ENCODE measurements around the gene HMOX2.

The HMOX2 gene

DNA sequence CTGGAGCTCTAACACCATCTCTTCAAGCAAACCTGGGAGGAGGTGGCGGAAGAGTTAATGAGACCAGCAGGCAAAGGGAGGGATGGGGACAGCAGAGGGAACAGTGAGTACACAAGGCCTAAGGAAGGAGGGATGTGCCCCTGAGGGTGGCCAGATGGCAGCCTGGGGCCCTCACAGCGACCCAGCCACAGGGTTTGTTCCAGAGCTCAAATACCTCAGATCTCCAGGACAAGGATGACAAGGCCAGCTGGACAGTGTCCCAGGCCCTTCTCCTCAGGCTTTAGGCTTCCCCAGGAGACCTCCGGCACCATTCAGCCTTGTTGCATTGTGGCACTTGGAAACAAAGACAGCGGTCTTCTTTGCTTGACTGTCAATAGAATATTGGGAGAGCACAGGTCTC lies 47.5 kb downstream of the HMOX2 start:
- DNase-seq (ENCODE audit: low read depth, low spot score), result no peak

DNA sequence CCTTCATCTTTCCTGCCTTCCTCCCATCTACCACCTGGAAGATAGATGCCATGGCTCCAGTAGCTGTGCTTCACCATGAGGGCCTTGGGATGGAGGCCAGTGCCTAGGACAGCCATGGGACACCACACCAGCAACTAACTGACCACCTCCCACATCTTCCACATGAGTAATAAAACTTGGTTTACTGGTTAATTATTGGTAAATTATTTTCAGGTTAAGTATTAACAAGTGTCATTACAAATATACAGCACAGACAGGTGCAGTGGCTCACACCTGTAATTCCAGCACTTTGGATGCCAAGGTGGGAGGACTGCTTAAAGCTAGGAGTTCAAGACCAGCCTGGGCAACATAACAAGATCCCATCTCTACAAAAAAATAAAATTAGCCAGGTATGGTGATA lies 48.4 kb downstream of the HMOX2 start:
- no peak for DNase-seq (ENCODE audit: low read depth, low spot score)

DNA sequence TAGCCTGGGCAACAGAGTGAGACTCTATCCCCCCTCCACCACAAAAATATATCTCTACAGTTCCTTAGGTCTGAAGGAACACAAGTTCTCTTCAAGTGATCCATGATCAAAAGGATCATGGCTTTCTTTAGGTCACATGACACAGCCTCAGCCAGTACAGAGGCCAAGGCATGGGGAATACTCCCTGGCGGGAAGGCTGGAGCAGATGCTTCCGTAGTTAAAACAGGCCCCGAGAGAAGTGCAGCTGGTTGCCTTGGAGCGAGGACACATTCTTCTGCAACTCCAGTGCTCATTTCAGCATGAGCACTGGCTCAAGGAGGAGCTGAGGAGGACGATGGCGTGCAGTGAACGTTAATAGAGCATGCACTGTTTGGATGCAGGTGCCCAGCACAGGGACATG lies 48.9 kb downstream of the HMOX2 start:
- no peak for DNase-seq (ENCODE audit: low read depth, low spot score)

DNA sequence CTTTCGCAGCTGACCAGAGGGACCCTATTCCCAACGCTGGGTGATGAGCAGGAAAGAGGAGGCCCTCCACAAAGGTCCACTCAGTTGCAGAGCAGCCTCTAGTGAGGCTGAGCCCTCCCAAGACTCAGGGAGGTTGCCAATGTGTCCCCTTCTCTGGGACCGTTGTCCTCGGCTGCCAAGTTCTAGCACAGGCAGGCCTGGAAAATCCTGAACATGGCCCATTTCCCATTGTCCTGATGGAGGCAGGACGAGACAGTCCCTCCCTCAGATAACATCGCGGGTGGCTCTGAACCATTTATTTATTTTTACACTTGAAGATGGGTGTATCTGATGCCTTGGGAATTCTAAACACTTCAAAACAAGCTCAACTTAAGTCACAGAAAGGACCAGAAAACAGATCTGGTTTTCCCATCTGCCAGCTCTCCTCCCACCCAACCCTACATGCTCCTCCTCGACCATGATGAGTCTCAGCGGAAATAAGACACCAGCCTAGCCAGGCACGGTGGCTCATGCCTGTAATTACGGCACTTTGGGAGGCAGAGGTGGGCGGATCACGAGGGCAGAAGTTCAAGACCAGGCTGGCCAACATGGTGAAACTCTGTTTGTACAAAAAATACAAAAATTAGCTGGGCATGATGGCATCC lies 49.6 kb downstream of the HMOX2 start:
- DNase-seq (ENCODE audit: low read depth, low spot score), result no peak

DNA sequence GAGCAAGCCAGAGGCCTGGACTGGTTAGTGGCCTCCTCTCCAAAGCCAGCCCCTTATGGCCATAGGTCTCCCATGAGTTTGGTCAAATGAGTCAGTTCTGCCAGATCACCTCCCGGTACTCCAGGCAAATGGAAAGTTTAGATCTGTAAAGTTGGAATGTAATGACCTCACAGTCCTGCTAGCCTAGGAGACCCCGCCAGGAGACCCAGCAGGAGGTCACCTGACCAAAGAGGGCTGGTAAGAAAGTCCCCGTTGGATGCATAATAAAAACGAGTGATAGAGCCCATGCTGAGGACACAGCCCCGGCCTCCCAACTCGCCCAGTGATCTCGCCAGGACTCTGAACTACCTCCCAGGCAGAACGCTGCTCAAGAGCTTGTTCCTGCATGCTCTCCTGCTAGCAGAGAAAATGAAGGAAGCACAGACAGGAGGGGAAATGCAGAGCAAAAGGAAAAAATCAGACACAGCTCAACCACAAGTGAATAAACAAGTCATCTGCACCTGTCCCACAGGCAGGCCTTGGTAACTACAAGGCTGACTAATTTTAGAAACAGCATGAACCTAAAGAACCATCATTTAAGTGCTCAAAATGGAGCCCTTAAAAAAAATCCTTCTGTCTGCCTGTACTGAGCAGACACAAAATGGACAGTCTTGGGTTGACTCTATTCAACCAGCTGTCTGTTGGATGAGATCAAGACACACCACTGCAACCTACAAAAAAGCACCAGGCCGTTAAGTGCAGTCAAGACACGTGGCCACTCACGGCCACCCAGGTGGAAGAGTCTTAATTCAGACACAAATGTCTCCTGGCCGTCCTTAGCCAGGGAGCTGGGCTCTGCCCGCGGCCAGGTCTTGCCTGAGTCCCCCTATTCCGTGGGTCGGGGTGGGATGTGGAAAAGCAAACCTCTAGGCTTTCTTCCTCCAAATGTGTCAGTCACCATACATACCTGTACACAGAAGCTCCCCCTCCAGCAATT lies 53.2 kb downstream of the HMOX2 start:
- peak; percentile 80 for DNase-seq (ENCODE audit: low read depth, low spot score)

DNA sequence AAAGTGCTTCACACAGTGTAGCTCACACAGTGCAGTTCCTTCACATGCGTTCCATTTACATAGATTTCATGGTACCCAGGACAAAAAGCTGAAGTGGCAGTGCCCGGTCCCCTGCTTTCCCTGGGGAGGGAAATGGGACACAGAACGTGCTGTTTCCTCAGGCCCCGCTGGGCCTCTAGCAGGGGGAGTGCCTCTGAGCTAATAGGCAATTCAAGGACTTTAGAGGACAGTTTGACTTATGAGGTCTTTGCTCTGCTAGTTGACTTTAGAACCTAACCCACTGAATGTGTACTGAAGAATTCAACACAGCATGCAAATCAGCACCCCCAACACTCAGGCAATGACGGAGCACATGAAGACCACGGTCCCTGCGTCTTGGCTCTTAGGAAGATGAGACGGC lies 55.6 kb downstream of the HMOX2 start:
- DNase-seq (ENCODE audit: low read depth, low spot score), result no peak

DNA sequence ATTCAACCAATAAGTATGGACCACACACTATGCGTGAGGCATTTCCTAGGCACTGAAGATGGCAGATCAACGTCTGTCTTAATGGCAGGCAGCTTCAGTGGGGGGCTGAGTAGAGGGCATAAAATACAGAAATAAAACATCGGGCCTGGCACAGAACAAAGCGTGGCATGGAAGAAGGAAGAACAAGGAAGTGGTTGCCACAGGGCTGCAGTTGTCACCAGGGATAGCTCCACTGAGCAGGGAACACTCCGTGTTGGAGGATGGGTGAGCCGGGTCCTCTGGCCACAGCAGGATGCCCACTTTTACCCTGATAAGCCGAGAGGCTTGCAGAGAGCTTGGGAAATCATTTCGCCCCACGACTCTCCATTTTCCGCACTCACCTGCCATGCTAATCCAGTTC lies 56.0 kb downstream of the HMOX2 start:
- no peak for DNase-seq (ENCODE audit: low read depth, low spot score)

DNA sequence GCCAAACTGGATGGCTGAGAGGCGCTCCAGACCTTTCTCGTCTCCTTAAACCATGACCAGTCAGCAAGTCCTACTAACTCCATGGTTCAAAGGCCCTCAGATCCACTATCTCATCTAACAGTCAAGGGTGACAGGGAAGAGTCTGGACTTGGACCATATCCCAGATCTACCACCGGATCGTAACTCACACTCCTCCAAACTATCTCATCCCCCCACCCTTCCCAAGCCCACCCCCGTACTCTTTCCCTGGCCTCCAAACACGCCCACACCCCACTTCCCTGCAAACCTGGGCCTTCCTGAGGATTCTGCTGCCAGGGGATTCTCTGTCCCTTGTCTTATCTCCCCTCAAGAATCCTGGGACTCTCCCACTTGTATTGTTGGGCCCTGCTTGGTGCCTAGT lies 57.3 kb downstream of the HMOX2 start:
- no peak for DNase-seq (ENCODE audit: low read depth, low spot score)

DNA sequence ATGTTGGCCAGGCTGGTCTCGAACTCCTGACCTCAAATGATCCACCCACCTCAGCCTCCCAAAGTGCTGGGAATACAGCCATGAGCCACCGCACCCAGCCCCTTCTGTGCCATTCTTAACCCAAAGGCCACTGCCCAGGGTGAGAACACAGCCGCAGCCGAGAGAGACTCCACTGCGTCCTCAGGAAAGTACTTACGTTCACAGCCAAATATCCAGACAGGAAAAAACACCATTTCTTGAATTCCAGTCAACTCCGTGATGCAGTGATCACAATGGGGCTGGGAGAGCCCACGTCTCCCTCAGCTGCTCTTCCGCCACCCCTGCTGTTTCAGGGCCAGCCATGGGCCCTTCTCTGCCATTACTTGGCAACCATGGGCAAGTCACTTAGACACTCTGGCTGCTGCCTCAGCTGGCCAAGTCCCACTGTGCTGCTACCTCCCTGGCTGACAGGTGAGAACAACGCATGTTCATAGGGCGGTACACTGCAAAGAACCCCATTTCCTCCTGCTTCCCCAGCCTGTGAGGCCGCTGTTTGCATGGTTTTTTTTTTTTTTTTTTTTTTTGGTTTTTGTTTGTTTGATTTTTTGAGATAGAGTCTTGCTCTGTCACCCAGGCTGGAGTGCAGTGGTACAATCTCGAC lies 58.1 kb downstream of the HMOX2 start:
- no peak for DNase-seq (ENCODE audit: low read depth, low spot score)

DNA sequence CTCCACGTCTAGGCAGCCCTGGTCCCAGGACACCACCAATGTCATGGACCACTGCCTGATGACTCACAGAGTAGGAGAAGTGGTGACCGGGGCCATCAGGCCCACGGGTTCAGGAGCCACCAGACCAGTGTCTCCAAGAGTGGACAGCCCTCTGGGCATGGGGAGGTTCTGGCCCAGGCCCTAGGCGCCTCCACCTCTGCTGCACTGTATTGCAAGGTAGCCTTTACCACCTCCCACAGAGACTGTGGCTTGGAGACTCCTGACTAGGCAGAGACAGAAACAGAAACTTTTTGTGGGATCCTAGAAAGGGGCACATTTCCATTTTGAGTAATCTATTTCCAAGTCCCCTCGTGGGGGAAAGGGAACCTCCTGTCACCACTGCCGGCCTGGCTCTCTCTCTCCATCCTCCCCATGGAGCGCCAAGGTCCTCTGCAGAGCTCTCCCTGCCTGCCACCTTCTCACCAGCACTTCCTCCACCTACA lies 59.5 kb downstream of the HMOX2 start:
- DNase-seq (ENCODE audit: low read depth, low spot score), result no peak

DNA sequence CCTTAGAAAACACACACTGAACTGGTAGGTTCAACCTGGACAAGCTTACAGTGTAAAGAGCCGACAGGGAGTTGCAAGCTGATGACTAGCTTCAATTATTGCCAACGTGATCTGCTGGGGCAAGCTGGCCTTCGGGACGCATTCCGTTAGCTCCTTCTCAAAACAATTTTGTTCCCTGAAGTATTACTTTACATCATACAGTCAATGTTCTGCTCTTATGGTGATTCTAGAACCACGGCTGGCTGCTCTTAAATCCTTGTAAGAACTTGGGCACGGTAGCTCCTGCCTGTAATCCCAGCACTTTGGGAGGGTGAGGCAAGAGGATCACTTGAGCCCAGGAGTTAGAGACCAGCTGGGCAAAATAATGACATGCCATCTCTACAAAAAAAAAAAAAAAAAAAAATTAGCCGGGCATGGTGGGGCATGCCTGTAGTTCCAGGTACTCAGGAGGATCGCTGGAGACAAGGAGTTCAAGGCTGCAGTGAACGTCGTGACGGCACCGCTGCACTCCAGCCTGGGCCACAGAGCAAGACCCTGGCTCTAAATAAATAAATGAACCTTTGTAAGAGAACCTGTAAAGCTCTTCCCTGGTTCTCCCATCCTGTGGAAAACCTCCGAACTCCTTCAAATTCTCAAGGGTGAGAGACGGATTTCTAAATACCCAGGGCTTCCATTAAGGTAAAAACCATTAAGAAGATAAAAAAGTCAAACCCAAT lies 60.4 kb downstream of the HMOX2 start:
- no peak for DNase-seq (ENCODE audit: low read depth, low spot score)

DNA sequence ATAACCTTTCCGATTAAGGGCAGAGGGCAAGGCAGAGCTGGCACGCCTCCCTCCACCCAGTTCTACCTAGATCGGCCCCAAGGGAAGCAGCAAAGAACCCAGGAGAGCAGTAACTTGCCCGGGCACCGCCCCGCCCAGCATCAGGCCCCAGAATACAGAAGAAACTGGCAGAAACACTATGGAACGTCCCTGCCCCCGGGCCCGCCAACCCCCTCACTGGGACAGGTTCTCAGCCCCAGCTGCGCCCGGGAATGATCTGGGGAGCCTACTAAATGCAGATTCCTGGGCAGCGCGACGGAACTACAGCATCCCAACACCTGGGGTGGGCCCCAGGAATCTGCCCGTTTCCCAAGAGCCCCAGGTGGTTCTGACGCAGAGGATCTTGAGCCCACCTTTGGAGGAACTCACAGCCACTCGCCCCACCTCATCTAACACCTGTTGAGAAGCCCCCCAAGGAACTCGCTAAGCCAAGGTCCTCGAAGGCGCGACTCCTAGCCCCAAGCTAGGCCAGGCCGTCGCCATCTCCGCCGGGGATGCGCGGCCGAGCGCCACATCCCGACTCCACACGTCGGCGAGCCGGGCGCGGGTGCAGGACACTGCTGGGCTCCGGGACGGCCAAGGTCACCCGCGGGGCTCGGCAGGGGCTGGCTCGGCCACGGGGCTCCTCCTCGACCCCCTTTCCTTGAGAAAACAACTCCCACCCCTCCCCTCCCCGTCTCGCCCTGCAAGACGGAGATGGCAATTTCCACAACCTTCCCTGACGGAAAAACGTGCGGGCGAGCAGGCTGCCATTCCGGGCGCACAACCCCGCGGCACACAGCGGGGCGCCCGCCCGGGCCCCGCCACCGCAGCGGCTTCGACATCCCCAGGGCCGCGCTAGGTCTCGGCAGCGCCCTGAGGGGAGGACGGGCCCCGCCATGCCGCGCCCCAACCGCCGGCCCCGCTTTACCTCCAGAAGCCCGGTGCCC lies 61.5 kb downstream of the HMOX2 start:
- DNase-seq (ENCODE audit: low read depth, low spot score), result peak; percentile 48

DNA sequence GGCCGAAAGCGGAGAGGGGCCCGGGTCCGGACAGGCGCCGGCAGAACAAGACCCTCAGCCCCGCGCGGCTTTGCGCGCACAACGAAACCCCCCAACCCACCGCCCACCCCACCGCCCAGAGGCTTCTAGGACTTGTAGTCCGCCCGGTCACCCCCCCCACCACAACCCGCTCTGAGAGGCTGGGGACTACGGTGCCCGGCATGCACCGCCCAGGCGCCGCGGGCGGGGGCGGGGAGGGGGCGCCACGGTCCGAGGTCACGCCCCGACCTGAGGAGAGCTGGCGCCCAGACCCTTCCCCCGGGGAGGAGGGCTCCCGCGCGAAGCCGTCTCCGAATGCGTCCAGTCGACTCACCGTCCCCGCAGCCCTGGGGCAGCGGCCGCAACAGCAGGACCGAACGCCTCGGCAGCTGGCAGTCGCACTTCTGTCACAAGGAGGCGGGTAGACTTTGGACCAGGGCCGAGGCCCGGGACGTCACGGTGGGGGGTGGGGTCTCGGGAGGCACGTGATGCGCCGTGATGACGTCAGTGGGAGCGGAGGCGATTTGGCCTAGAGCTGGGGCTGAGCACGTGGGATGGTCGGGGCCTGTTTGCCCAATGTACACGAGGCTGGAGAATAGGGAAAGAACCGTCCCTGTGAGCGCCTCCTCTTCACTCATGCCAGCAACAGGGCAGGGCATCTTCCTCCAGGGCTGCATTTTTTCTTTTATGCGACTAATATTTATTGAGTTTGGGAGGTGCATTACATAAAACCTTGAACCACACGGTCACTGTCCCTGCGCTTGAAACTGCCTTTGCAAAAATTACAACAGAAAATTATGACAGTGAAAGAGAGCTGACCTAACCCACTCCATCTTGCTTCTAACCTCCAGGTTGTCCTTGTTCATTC lies 62.4 kb downstream of the HMOX2 start, which contains the start of gene CDIP1:
Gene CDIP1 (minus strand): TSS at position 424 of the 886 bp plus-strand sequence. CDS start 24,643 bp downstream, outside the sequence.
- peak; percentile 88 for DNase-seq (ENCODE audit: low read depth, low spot score)

DNA sequence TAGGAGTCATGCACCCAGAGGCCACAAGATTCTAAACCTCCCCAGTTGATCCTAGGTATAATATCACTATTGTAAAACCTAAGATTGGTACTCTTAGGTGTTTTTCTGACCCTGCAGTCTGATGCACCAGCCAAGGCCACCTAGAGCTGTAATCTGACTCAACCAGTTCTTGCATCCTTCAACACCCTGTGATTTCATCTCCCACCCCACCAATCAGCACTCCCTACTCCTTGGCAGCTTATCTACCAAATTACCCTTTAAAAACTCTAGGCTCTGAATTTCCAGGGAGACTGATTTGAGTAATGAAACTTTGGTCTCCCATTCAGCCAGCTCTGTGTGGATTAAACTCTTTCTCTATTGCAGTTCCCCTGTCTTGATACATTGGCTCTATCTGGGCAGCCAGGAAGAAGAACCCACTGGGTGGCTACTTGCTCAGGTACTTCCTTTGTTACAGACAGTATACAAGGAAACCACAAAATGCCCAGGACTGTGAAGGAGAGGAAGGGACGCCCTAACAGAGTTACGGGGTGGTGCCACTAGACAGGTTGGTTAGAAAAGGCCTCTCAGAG lies 63.6 kb downstream of the HMOX2 start:
- no peak for DNase-seq (ENCODE audit: low read depth, low spot score)

DNA sequence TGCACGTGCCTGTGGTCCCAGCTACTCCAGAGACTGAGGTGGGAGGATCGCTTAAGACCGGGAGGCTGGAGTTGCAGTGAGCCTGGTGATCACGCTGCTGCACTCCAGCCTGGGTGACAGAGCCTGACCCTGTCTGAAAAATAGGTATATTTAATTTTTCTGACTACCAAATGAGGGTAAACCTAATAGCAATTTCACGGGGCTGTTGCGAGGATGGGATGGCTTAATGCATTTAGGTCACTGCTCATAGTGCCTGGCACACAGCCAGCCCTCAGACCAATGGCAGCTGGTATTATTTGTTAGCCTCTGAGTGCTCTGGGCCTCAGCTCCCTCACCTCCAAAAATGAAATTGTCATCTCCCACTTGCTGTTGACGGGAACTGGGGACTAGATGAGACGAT lies 68.3 kb downstream of the HMOX2 start:
- DNase-seq (ENCODE audit: low read depth, low spot score), result no peak

DNA sequence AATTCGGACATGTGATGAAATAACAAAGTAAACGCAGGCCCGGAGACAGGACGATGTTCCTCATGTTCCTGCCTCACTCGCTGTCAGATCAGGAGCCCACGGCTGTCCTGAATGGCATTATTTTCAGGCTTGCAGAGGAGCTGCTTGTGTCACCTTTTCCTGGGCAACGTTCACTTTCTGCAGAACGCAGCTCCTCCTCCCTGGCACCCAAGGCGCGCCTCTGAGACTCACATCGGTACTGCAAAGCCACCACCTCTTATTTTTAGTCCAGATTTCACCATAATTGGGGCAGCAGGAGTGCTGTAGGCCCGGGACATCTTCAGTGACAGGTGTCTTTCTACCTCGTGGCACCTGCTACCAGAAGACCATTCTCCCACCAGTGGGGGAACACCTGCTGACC lies 71.9 kb downstream of the HMOX2 start:
- DNase-seq (ENCODE audit: low read depth, low spot score), result no peak

DNA sequence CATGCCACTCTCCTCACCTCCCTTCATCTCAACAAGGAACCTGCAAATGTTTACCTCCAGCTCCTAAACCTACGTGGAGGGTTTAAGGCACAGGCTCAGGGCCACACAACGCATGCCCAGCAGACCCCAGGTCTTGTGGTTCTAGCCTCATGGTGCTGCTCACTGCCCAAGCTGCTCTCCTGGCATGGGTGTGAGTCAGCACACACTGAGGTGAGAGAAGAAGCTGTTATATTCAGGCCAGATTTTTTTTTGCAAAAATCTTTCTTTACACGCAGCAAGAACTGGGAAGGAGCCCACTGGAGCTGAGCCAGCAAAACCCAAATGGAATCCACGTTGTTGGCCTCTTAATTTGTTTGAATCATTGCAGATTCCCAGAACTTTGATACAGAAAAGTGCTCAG lies 74.4 kb downstream of the HMOX2 start:
- DNase-seq (ENCODE audit: low read depth, low spot score), result no peak

DNA sequence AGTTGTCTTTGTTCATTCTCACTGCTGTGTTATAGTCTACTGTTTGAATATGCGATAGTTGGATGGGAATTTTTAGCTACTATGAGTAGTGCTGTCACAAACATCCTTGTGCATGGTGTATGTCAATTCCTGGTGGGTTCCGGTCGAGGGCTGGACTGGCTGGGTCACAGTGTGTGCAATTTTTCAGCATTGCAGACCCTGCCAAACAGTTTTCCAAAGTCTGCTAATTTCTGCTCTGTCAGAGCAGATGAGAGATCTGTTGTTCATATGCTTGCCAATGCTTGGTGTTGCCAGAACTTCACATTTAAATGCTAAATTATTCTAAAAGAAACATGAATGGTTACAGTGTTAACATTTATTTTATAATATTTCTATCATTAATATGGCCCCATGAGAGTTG lies 76.3 kb downstream of the HMOX2 start:
- no peak for DNase-seq (ENCODE audit: low read depth, low spot score)

DNA sequence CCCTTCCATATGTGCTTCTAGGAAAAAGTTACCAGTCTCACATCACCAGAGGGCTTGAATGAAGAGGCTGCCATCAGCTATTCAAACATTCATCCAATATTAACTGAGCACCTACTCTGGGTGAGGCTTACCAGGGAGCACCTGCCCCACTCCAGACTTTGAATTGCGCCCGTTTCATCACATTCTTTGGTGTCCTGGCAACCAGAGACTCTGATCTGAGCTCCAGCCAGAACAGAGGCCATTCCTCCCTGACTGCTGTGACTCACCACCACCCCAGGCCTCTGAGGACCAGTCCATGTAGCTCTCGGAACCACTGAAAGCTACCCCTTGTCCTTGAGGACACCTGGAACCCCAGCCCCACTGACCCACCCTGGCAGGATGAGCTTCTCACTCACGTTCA lies 79.9 kb downstream of the HMOX2 start, which contains the start of gene C16orf96:
Gene C16orf96 (plus strand): TSS at position 229 of the 400 bp plus-strand sequence. CDS start 150 bp downstream, at position 379.
- no peak for DNase-seq (ENCODE audit: low read depth, low spot score)

Data from iPS DF 19.7 (cell line).